ENCODE data around the gene DCTD.

GRCh38 chr4:182840108-182840507 is 77.1 kb downstream of the DCTD start:
- TF ChIP-seq CTCF (conservative IDR thresholded peaks at IDR 0.05) (no peak), ZFX (IDR thresholded peaks at IDR 0.05) (no peak)

Data from C4-2B (cell line).